Keratinocyte (primary cell): ENCODE data around the gene ABCD3.
"Not testable (repeated sequence)": the region's sequence is repeated elsewhere in the genome, so short reads cannot be mapped to it uniquely, and the experiment has no call there.

Experiments used
- EZH2 ChIP-seq: IDR thresholded peaks from one replicate; pipeline ENCODE4 v1.6.1; 2012; ENCODE audit warnings: inconsistent platforms, mild to moderate bottlenecking, low read length, moderate library complexity
- TF ChIP-seq, protein P1 (sequence below), 3 experiments: IDR thresholded peaks in 1 of 3; conservative IDR thresholded peaks in 1 of 3; optimal IDR thresholded peaks in 1 of 3; 2 replicates in 2 of 3; 3 replicates in 1 of 3; pipeline versions ENCODE3 to v1.5.1; 2011; ENCODE audit warnings: low read length in 3 of 3, mild to moderate bottlenecking in 3 of 3, moderate library complexity in 2 of 3, control low read depth in 1 of 3, inconsistent platforms in 1 of 3; ENCODE audit not compliant: insufficient read depth in 2 of 3; ENCODE audit errors: extremely low read depth in 1 of 3

GRCh38 chr1:94373311-94373710 lies 44.9 kb upstream of the ABCD3 start:
- TF ChIP-seq, protein P1, sequence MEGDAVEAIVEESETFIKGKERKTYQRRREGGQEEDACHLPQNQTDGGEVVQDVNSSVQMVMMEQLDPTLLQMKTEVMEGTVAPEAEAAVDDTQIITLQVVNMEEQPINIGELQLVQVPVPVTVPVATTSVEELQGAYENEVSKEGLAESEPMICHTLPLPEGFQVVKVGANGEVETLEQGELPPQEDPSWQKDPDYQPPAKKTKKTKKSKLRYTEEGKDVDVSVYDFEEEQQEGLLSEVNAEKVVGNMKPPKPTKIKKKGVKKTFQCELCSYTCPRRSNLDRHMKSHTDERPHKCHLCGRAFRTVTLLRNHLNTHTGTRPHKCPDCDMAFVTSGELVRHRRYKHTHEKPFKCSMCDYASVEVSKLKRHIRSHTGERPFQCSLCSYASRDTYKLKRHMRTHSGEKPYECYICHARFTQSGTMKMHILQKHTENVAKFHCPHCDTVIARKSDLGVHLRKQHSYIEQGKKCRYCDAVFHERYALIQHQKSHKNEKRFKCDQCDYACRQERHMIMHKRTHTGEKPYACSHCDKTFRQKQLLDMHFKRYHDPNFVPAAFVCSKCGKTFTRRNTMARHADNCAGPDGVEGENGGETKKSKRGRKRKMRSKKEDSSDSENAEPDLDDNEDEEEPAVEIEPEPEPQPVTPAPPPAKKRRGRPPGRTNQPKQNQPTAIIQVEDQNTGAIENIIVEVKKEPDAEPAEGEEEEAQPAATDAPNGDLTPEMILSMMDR (optimal IDR thresholded peaks at IDR 0.05 in 1 of 3, IDR thresholded peaks at IDR 0.05 in 1 of 3, conservative IDR thresholded peaks at IDR 0.05 in 1 of 3; ENCODE audit: extremely low read depth in 1 of 3, insufficient read depth in 2 of 3, low read length in 3 of 3) = not testable (repeated sequence)
- not testable (repeated sequence) for TF ChIP-seq EZH2
